ENCODE data around the gene INTS11.

DNA sequence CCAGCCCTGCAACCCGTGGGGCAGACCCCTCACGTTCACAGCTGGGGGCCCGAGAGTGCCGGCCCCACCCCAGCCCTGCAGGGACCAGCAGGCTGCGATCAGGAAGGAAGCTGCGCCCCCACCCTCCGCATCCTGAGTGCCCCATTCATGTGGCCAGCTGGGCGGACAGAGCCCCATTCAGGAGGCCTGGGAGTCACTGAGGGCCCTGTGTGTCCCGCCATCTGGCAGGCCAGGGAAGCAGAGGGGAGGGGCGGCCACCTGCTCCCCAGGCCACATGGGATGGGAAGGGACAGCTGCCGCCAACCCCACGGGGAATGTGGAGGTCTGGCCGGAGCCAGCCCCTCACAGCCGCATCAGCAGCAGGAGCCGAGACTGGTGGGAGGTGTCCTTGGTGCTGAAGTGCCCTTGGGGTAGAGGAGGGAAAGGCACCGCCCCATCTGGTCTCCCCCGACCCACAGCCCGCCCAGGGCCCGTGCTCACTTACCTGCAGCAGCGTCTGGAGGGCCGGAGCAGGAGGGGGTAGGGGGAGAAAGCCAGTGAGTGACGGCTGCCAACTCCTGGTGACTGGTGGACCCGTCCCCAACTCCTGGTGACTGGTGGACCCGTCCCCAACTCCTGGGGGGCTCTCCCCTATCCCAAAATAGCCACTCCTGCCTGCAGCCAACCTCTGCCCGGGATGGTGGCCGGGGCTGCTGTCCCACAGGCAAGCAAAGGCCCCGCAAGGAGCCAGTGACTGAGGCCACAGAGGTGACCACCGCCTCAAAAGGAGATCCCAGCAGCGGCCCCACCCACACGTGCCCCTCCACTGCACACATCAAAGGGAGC, 25.4 kb downstream of the INTS11 start:
- no peak for TF ChIP-seq POLR2A (IDR thresholded peaks at IDR 0.05)
- TF ChIP-seq, protein P1, sequence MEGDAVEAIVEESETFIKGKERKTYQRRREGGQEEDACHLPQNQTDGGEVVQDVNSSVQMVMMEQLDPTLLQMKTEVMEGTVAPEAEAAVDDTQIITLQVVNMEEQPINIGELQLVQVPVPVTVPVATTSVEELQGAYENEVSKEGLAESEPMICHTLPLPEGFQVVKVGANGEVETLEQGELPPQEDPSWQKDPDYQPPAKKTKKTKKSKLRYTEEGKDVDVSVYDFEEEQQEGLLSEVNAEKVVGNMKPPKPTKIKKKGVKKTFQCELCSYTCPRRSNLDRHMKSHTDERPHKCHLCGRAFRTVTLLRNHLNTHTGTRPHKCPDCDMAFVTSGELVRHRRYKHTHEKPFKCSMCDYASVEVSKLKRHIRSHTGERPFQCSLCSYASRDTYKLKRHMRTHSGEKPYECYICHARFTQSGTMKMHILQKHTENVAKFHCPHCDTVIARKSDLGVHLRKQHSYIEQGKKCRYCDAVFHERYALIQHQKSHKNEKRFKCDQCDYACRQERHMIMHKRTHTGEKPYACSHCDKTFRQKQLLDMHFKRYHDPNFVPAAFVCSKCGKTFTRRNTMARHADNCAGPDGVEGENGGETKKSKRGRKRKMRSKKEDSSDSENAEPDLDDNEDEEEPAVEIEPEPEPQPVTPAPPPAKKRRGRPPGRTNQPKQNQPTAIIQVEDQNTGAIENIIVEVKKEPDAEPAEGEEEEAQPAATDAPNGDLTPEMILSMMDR (IDR thresholded peaks at IDR 0.05) = no peak
